ENCODE results near the gene SGSM2. TPM values are rescaled to one million over a fixed set of nuclear protein-coding genes. Genes with fewer than 3 reads are reported as not detected.

The SGSM2 gene
- total and polyA plus RNA-seq, 2 of the 13 experiments (the other 11 are each of a cell fraction or from before 2014, with no cell fraction given) = 30.4 to 51.3 TPM

GRCh38 chr17:2336215-2336851, 968 bp upstream of the SGSM2 start, which contains the start of gene TSR1 (continued):
- TF ChIP-seq TGIF2 (CRISPR knock-in tag; IDR thresholded peaks at IDR 0.05) (peak; percentile 65), GABPB1 (CRISPR knock-in tag; IDR thresholded peaks at IDR 0.05) (peak; percentile 100), ZNF784 (CRISPR knock-in tag; IDR thresholded peaks at IDR 0.05; ENCODE audit: borderline replicate concordance) (peak; percentile 61; the same call in 1 of the 2 replicates), RXRB (CRISPR knock-in tag; IDR thresholded peaks at IDR 0.05; ENCODE audit: borderline replicate concordance) (peak; percentile 49; the same call in 1 of the 2 replicates), FLYWCH1 (CRISPR knock-in tag; IDR thresholded peaks at IDR 0.05) (no peak), KLF12 (CRISPR knock-in tag; IDR thresholded peaks at IDR 0.05; ENCODE audit: borderline replicate concordance) (peak; percentile 69; the same call in 1 of the 2 replicates), BRD4 (CRISPR knock-in tag; IDR thresholded peaks at IDR 0.05) (no peak; the same call in 1 of the 2 replicates), FOXP1 (IDR thresholded peaks at IDR 0.05) (no peak), FOXP1 (CRISPR knock-in tag; IDR thresholded peaks at IDR 0.05) (no peak), CC2D1A (CRISPR knock-in tag; IDR thresholded peaks at IDR 0.05) (peak; percentile 90; the same call in 1 of the 2 replicates), RFX1 (IDR thresholded peaks at IDR 0.05) (no peak), ZNF629 (CRISPR knock-in tag; conservative IDR thresholded peaks at IDR 0.05) (peak; percentile 37; the same call in 1 of the 2 replicates), FOXP4 (CRISPR knock-in tag; IDR thresholded peaks at IDR 0.05) (peak; percentile 51; the same call in 1 of the 2 replicates), RCOR2 (CRISPR knock-in tag; IDR thresholded peaks at IDR 0.05) (no peak), POGZ (CRISPR knock-in tag; IDR thresholded peaks at IDR 0.05) (peak; percentile 54), ZBED4 (CRISPR knock-in tag; IDR thresholded peaks at IDR 0.05; ENCODE audit: borderline replicate concordance) (peak; percentile 68), ZNF276 (CRISPR knock-in tag; IDR thresholded peaks at IDR 0.05; ENCODE audit: low read depth) (no peak), GLI4 (CRISPR knock-in tag; IDR thresholded peaks at IDR 0.05; ENCODE audit: borderline replicate concordance) (no peak), PPARG (CRISPR knock-in tag; conservative IDR thresholded peaks at IDR 0.05) (no peak), ZBTB2 (CRISPR knock-in tag; IDR thresholded peaks at IDR 0.05; ENCODE audit: low read depth) (peak; percentile 59; the same call in 1 of the 2 replicates), NCOA2 (CRISPR knock-in tag; IDR thresholded peaks at IDR 0.05) (peak; percentile 39; the same call in 1 of the 2 replicates)

Measured in HepG2 (cell line).